SK-N-SH (cell line): Measurements from ENCODE around the gene PIBF1. TPM values are rescaled to one million over a fixed set of nuclear protein-coding genes. Genes with fewer than 3 reads are reported as not detected.

Experiments
- CTCF ChIA-PET: fragments of 300-600, 350-600 bp; formaldehyde crosslinking; extraction: SDS; loops from one replicate; lab custom pipeline; 2021; lab: Yijun Ruan, JAX
- POLR2A ChIA-PET: fragments of 350-600 bp; sonication (Branson Sonifier 250); formaldehyde crosslinking; extraction: SDS; loops from one replicate; lab custom pipeline; 2020; ENCODE audit warnings: antibody characterized with exemption, inconsistent platforms; lab: Yijun Ruan, JAX
- DNase-seq: peaks from one replicate; pipeline ENCODE4 v3.0.0; 2012
- H2AFZ ChIP-seq: fragments of 200-600 bp; sonication (generic); 2 replicates; pipeline ENCODE4 v1.8.1; 2016; ENCODE audit warnings: antibody characterized with exemption, mild to moderate bottlenecking, low read depth
- H3F3A ChIP-seq: fragments of 200-600 bp; sonication (generic); replicated peaks from 2 replicates; pipeline ENCODE3; 2016; ENCODE audit warnings: antibody characterized with exemption, mild to moderate bottlenecking; ENCODE audit not compliant: insufficient read depth
- H3K27ac ChIP-seq, 2 experiments: fragments of 200-500 bp in 1 of 2; fragments of 200-600 bp in 1 of 2; sonication (Bioruptor generic) in 1 of 2; sonication (generic), shearing (Covaris generic) in 1 of 2; 2 replicates each; pipeline versions ENCODE4 v1.5.1 to v1.6.1; 2014 to 2016; ENCODE audit warnings: low read depth in 2 of 2, inconsistent platforms in 1 of 2, low read length in 1 of 2, mild to moderate bottlenecking in 1 of 2, mixed read lengths in 1 of 2
- H3K27me3 ChIP-seq: fragments of 200-600 bp; sonication (generic), shearing (Covaris generic); 2 replicates; pipeline ENCODE4 v1.6.1; 2016; ENCODE audit warnings: mixed run types; ENCODE audit not compliant: insufficient read depth
- H3K36me3 ChIP-seq, 2 experiments: fragments of 200-500 bp in 1 of 2; fragments of 200-600 bp in 1 of 2; sonication (Bioruptor generic) in 1 of 2; sonication (generic) in 1 of 2; replicated peaks in 1 of 2; 2 replicates each; pipeline versions ENCODE3 to v1.5.1; 2014 to 2016; ENCODE audit warnings: low read length in 1 of 2, mild to moderate bottlenecking in 1 of 2; ENCODE audit not compliant: insufficient read depth in 2 of 2, control insufficient read depth in 1 of 2
- H3K4me1 ChIP-seq, 2 experiments: fragments of 200-500 bp in 1 of 2; fragments of 200-600 bp in 1 of 2; sonication (Bioruptor generic) in 1 of 2; sonication (generic), shearing (Covaris generic) in 1 of 2; 2 replicates each; pipeline versions ENCODE4 v1.5.1 to v1.6.1; 2014 to 2016; ENCODE audit warnings: low read depth in 1 of 2, low read length in 1 of 2, mixed run types in 1 of 2; ENCODE audit not compliant: insufficient read depth in 2 of 2, control insufficient read depth in 1 of 2
- H3K4me2 ChIP-seq: fragments of 200-600 bp; sonication (generic), shearing (Covaris generic); 2 replicates; pipeline ENCODE4 v1.6.1; 2017; ENCODE audit warnings: mixed run types
- H3K4me3 ChIP-seq, 2 experiments: fragments of 200-500 bp in 1 of 2; fragments of 200-600 bp in 1 of 2; sonication (Bioruptor generic) in 1 of 2; sonication (generic), shearing (Covaris generic) in 1 of 2; 2 replicates each; pipeline versions ENCODE4 v1.5.1 to v1.8.1; 2014 to 2016; ENCODE audit warnings: low read depth in 2 of 2, inconsistent platforms in 1 of 2, low read length in 1 of 2, mild to moderate bottlenecking in 1 of 2, mixed read lengths in 1 of 2, moderate library complexity in 1 of 2
- H3K79me2 ChIP-seq: fragments of 200-600 bp; sonication (generic); 2 replicates; pipeline ENCODE4 v1.8.1; 2017; ENCODE audit warnings: mild to moderate bottlenecking; ENCODE audit not compliant: insufficient read depth
- H3K9ac ChIP-seq: fragments of 200-600 bp; sonication (generic); 2 replicates; pipeline ENCODE4 v1.6.1; 2017; ENCODE audit warnings: mixed run types
- H3K9me2 ChIP-seq: fragments of 200-600 bp; sonication (generic); 2 replicates; pipeline ENCODE4 v1.6.1; 2017; ENCODE audit warnings: mixed run types
- H3K9me3 ChIP-seq: fragments of 200-600 bp; sonication (generic); 2 replicates; pipeline ENCODE4 v1.6.1; 2017; ENCODE audit warnings: mixed run types, mild to moderate bottlenecking, moderate library complexity
- H4K20me1 ChIP-seq: fragments of 200-600 bp; sonication (generic); 2 replicates; pipeline ENCODE4 v1.6.1; 2017; ENCODE audit warnings: mild to moderate bottlenecking, mixed run types; ENCODE audit not compliant: insufficient read depth
- CHD2 ChIP-seq: fragments of 150-350 bp; IDR thresholded peaks from 2 replicates; pipeline ENCODE4 v1.6.1; 2018; ENCODE audit warnings: low read length; ENCODE audit not compliant: partially characterized antibody
- ELF1 ChIP-seq: IDR thresholded peaks from 2 replicates; pipeline ENCODE4 v1.4.0; 2012
- EZH2phosphoT487 ChIP-seq: fragments of 200-600 bp; sonication (generic); IDR thresholded peaks from 2 replicates; pipeline ENCODE4 v1.6.1; 2017; ENCODE audit warnings: low read depth, mixed run types, mild to moderate bottlenecking, antibody characterized with exemption, moderate library complexity, borderline replicate concordance
- FOXJ3 ChIP-seq: sonication (generic); formaldehyde crosslinking; IDR thresholded peaks from 2 replicates; pipeline ENCODE4 v1.5.1; 2020; ENCODE audit warnings: mild to moderate bottlenecking, missing genetic modification reagents
- FOXM1 ChIP-seq: IDR thresholded peaks from 2 replicates; pipeline ENCODE4 v1.4.0; 2012; ENCODE audit warnings: low read depth, mild to moderate bottlenecking
- MEF2A ChIP-seq: IDR thresholded peaks from 2 replicates; pipeline ENCODE4 v1.4.0; 2012; ENCODE audit warnings: low read depth, borderline replicate concordance
- MXI1 ChIP-seq: IDR thresholded peaks from 2 replicates; pipeline ENCODE4 v1.6.1; 2012; ENCODE audit warnings: mild to moderate bottlenecking, low read depth, low read length, improper control_type of control experiment
- NRF1 ChIP-seq: IDR thresholded peaks from 2 replicates; pipeline ENCODE4 v1.6.1; 2012; ENCODE audit warnings: low read depth, mild to moderate bottlenecking, low read length
- RFX5 ChIP-seq: IDR thresholded peaks from 2 replicates; pipeline ENCODE4 v1.6.1; 2012; ENCODE audit warnings: mild to moderate bottlenecking, improper control_type of control experiment, low read length
- SMC3 ChIP-seq: IDR thresholded peaks from 2 replicates; pipeline ENCODE4 v1.6.1; 2012; ENCODE audit warnings: low read depth, low read length, improper control_type of control experiment
- TCF12 ChIP-seq: IDR thresholded peaks from 2 replicates; pipeline ENCODE4 v1.4.0; 2012
- YY1 ChIP-seq: IDR thresholded peaks from 2 replicates; pipeline ENCODE4 v1.4.0; 2012; ENCODE audit warnings: low read depth, mild to moderate bottlenecking
- WGBS: methylation state at CpG from one replicate; pipeline ENCODE4 v1.1.6; 2017; ENCODE audit warnings: low lambda C conversion rate; 5-methylcytosine and 5-hydroxymethylcytosine counted together
- polyA plus RNA-seq, 3 experiments: library from polyadenylated mRNA; depleted of rRNA; stranded (reverse); fragments of >200 nt; gene quantifications; 2 replicates each; pipeline ENCODE4 v1.2.3, GENCODE V29; 2012
- TF ChIP-seq, protein P1 (sequence below): fragments of 150-350 bp; IDR thresholded peaks from 2 replicates; pipeline ENCODE4 v1.6.1; 2016; ENCODE audit warnings: mild to moderate bottlenecking, low read depth, low read length
- TF ChIP-seq, protein P2 (sequence below): IDR thresholded peaks from 2 replicates; pipeline ENCODE4 v1.4.0; 2012; ENCODE audit warnings: low read depth
- TF ChIP-seq, protein P3 (sequence below): IDR thresholded peaks from 2 replicates; pipeline ENCODE4 v1.4.0; 2012; ENCODE audit warnings: low read depth, borderline replicate concordance
- TF ChIP-seq, protein P4 (sequence below): fragments of 150-350 bp; IDR thresholded peaks from 2 replicates; pipeline ENCODE4 v1.6.1; 2017; ENCODE audit warnings: antibody characterized with exemption, low read length, low read depth, borderline replicate concordance

Gene PIBF1
- polyA plus RNA-seq, 1 of the 3 experiments (the other 2 are of a cell fraction): 3.9 TPM

DNA sequence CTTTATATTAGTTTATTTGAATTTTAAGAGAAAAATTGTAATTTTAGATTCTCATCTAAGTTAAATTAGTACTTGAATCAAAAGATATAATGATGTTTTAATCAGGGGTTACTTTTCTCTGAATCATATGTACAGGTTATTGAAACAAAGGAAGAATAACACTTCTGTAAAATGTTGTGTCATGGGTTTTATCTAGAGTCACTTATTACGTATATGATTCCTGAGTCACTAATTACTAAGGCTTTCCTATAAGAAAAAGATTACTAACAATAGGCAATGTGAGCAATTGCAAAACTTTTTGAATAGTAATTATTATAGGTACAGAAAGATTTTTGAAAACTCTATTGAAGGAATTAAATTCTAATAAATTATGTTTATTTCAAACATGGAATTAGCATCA lies 177.7 kb downstream of the PIBF1 start:
- H3K79me2 ChIP-seq: no peaks in the 10 kb centered on the region
- no peak overlapping the region for H3K9ac ChIP-seq
- no peak overlapping the region for H3K4me2 ChIP-seq
- no peaks in the 10 kb centered on the region for H3K9me3 ChIP-seq
- no peak overlapping the region for H3K4me3 ChIP-seq
- no peak overlapping the region for H3K27ac ChIP-seq
- H3K4me1 ChIP-seq: no peaks in the 10 kb centered on the region
- ChIA-PET CTCF (no interaction called here), POLR2A (no interaction called here)
- H2AFZ ChIP-seq: no peak overlapping the region
- DNase-seq: no peak
- H3F3A ChIP-seq: no peaks in the 10 kb centered on the region
- H3K36me3 ChIP-seq: peaks cover 2 to 13% of the 10 kb centered on the region in 2 experiments
- H4K20me1 ChIP-seq: no peaks in the 10 kb centered on the region
- TF ChIP-seq, protein P1, sequence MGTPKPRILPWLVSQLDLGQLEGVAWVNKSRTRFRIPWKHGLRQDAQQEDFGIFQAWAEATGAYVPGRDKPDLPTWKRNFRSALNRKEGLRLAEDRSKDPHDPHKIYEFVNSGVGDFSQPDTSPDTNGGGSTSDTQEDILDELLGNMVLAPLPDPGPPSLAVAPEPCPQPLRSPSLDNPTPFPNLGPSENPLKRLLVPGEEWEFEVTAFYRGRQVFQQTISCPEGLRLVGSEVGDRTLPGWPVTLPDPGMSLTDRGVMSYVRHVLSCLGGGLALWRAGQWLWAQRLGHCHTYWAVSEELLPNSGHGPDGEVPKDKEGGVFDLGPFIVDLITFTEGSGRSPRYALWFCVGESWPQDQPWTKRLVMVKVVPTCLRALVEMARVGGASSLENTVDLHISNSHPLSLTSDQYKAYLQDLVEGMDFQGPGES: no peak
- no peak for TF ChIP-seq MXI1
- WGBS: 88% methylated on average over 1 of the region's 1 CpG
- no peaks in the 10 kb centered on the region for H3K27me3 ChIP-seq
- no peaks in the 10 kb centered on the region; the same call in 1 of the 2 replicates for H3K9me2 ChIP-seq

DNA sequence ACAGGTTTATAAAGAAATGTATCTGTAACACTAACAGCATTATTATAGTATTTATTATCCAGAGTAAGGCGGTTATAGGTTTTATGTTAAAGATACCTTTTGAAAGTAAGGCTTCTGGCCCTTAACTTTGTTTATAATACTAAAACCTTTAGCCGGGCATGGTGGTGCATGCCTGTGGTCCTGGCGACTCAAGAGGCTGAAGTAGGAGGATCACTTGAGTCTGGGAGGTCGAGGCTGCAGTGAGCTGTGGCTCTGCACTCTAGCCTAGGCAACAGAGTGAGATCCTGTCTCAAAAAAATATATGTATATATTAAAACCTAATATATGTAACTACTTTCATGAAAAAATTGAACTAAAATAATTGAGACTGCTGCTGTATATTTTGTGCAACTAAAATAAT lies 178.2 kb downstream of the PIBF1 start:
- TF ChIP-seq, protein P2, sequence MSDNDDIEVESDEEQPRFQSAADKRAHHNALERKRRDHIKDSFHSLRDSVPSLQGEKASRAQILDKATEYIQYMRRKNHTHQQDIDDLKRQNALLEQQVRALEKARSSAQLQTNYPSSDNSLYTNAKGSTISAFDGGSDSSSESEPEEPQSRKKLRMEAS: no peak
- TF ChIP-seq FOXM1 (no peak), CHD2 (no peak), NRF1 (no peak), EZH2phosphoT487 (no peak)
- Histone ChIP-seq H3K36me3 (peaks cover 2 to 13% of the 10 kb centered on the region in 2 experiments), H3K4me1 (no peaks in the 10 kb centered on the region), H3K4me2 (no peak overlapping the region), H3K9me3 (no peaks in the 10 kb centered on the region), H3K9ac (no peak overlapping the region), H3K79me2 (no peaks in the 10 kb centered on the region), H2AFZ (no peak overlapping the region), H3K9me2 (no peaks in the 10 kb centered on the region; the same call in 1 of the 2 replicates), H3K27ac (no peak overlapping the region), H3F3A (no peaks in the 10 kb centered on the region), H3K27me3 (no peaks in the 10 kb centered on the region), H3K4me3 (no peak overlapping the region), H4K20me1 (no peaks in the 10 kb centered on the region)
- 96% methylated on average over 4 of the region's 4 CpGs for WGBS
- ChIA-PET CTCF (no interaction called here), POLR2A (no interaction called here)
- no peak for DNase-seq

DNA sequence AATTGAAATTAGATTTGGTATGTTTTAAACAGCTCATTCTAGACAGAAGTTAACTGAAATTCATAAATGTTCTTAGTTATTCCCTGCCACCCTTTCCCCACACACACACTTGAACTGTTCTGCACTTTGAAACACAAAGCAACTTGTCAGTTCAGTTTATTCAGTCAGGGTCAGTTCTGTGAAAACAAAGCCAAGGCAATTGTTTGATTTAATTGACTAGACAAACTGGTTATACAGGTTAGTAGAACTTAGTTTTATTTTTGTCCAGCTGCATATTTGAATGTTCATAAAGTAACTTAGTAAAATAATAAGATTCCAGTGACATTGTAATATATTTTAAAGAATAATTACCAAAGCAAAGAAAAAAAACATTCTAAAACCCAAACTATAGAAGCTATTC lies 178.6 kb downstream of the PIBF1 start:
- H3F3A ChIP-seq: no peaks in the 10 kb centered on the region
- H4K20me1 ChIP-seq: no peaks in the 10 kb centered on the region
- CTCF ChIA-PET: no interaction called here
- no peak for DNase-seq
- POLR2A ChIA-PET: no interaction called here
- H3K27ac ChIP-seq: no peak overlapping the region
- no peaks in the 10 kb centered on the region for H3K9me3 ChIP-seq
- H3K9ac ChIP-seq: no peak overlapping the region
- H3K36me3 ChIP-seq: peaks cover 4 to 13% of the 10 kb centered on the region in 2 experiments
- H2AFZ ChIP-seq: no peak overlapping the region
- H3K79me2 ChIP-seq: no peaks in the 10 kb centered on the region
- H3K4me2 ChIP-seq: no peak overlapping the region
- H3K4me1 ChIP-seq: no peaks in the 10 kb centered on the region
- H3K27me3 ChIP-seq: no peaks in the 10 kb centered on the region
- no peak overlapping the region for H3K4me3 ChIP-seq
- H3K9me2 ChIP-seq: no peaks in the 10 kb centered on the region; the same call in 1 of the 2 replicates
- TF ChIP-seq ELF1 (no peak), RFX5 (no peak), YY1 (no peak), FOXJ3 (CRISPR knock-in tag) (no peak), SMC3 (no peak), TCF12 (no peak), MEF2A (no peak), EZH2phosphoT487 (no peak)
- TF ChIP-seq, protein P3, sequence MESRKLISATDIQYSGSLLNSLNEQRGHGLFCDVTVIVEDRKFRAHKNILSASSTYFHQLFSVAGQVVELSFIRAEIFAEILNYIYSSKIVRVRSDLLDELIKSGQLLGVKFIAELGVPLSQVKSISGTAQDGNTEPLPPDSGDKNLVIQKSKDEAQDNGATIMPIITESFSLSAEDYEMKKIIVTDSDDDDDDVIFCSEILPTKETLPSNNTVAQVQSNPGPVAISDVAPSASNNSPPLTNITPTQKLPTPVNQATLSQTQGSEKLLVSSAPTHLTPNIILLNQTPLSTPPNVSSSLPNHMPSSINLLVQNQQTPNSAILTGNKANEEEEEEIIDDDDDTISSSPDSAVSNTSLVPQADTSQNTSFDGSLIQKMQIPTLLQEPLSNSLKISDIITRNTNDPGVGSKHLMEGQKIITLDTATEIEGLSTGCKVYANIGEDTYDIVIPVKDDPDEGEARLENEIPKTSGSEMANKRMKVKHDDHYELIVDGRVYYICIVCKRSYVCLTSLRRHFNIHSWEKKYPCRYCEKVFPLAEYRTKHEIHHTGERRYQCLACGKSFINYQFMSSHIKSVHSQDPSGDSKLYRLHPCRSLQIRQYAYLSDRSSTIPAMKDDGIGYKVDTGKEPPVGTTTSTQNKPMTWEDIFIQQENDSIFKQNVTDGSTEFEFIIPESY: no peak
- TF ChIP-seq, protein P4, sequence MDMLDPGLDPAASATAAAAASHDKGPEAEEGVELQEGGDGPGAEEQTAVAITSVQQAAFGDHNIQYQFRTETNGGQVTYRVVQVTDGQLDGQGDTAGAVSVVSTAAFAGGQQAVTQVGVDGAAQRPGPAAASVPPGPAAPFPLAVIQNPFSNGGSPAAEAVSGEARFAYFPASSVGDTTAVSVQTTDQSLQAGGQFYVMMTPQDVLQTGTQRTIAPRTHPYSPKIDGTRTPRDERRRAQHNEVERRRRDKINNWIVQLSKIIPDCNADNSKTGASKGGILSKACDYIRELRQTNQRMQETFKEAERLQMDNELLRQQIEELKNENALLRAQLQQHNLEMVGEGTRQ: no peak
